PC-3 (cell line): Measurements from ENCODE around the gene C1QTNF12. TPM values are rescaled to one million over a fixed set of nuclear protein-coding genes. Genes with fewer than 3 reads are reported as not detected.

Experiments
- ATAC-seq: fragments of 200-7000 bp; cut with Tn5 transposase; 2 replicates; pipeline ENCODE4 v1.9.1; 2020; ENCODE audit warnings: mild to moderate bottlenecking, moderate library complexity
- BruUV-seq: library from RNA; stranded (reverse); fragments of 400-500 nt; replicated peaks from 2 replicates; lab custom pipeline; 2021; lab: Mats Ljungman, UMichigan
- CTCF ChIA-PET: fragments of 300-600 bp; sonication (Branson Sonifier 250); formaldehyde crosslinking; loops from one replicate; lab custom pipeline; 2022; ENCODE audit warnings: antibody characterized with exemption; lab: Charles Lee
- POLR2A ChIA-PET: fragments of 300-600 bp; sonication (Branson Sonifier 250); formaldehyde crosslinking; loops from one replicate; lab custom pipeline; 2022; ENCODE audit warnings: antibody characterized with exemption; ENCODE audit not compliant: unreplicated experiment; lab: Charles Lee
- DNase-seq: peaks from one replicate; pipeline ENCODE4 v3.0.0-alpha.2; 2015
- H2AFZ ChIP-seq: fragments of 300-600 bp; sonication (generic); 2 replicates; pipeline ENCODE4 v1.6.0; 2016; ENCODE audit warnings: antibody characterized with exemption, low read length
- H3F3A ChIP-seq: fragments of 300-600 bp; sonication (generic); one replicate; pipeline ENCODE4 v1.6.0; 2017; ENCODE audit warnings: antibody characterized with exemption, low read length, control low read depth, mild to moderate bottlenecking; ENCODE audit not compliant: unreplicated experiment
- H3K27ac ChIP-seq: fragments of 300-600 bp; sonication (generic); 2 replicates; pipeline ENCODE4 v1.5.1; 2016; ENCODE audit warnings: mild to moderate bottlenecking, low read length
- H3K27me3 ChIP-seq: fragments of 300-600 bp; sonication (generic); 2 replicates; pipeline ENCODE4 v1.6.1; 2016; ENCODE audit warnings: low read length, mixed read lengths
- H3K36me3 ChIP-seq: fragments of 300-600 bp; sonication (generic); 2 replicates; pipeline ENCODE4 v1.6.1; 2016; ENCODE audit warnings: low read depth, mixed run types, low read length, mixed read lengths
- H3K4me1 ChIP-seq: fragments of 300-600 bp; sonication (generic); 2 replicates; pipeline ENCODE4 v1.5.1; 2016; ENCODE audit warnings: low read length; ENCODE audit not compliant: insufficient read depth
- H3K4me2 ChIP-seq: fragments of 300-600 bp; sonication (generic); 2 replicates; pipeline ENCODE4 v1.6.0; 2016; ENCODE audit warnings: low read length
- H3K4me3 ChIP-seq: fragments of 300-600 bp; sonication (generic); 2 replicates; pipeline ENCODE4 v1.5.1; 2016; ENCODE audit warnings: mild to moderate bottlenecking, low read length, mixed read lengths
- H3K79me2 ChIP-seq: fragments of 300-600 bp; sonication (generic); 2 replicates; pipeline ENCODE4 v1.6.1; 2017; ENCODE audit warnings: low read length, mixed read lengths
- H3K9ac ChIP-seq: fragments of 300-600 bp; sonication (generic); 2 replicates; pipeline ENCODE4 v1.6.0; 2016; ENCODE audit warnings: mild to moderate bottlenecking, low read length
- H3K9me2 ChIP-seq: fragments of 300-600 bp; sonication (generic); replicated peaks from 2 replicates; pipeline ENCODE4 v1.6.1; 2016; ENCODE audit warnings: mixed run types, low read length, mixed read lengths
- H3K9me3 ChIP-seq: fragments of 300-600 bp; sonication (generic); 2 replicates; pipeline ENCODE4 v1.6.1; 2016; ENCODE audit warnings: low read length, mixed read lengths
- H4K20me1 ChIP-seq: fragments of 300-600 bp; sonication (generic); 2 replicates; pipeline ENCODE4 v1.6.1; 2016; ENCODE audit warnings: low read length, mixed read lengths
- EZH2 ChIP-seq: fragments of 300-600 bp; sonication (generic); IDR thresholded peaks from one replicate; pipeline ENCODE4 v1.6.1; 2017; ENCODE audit warnings: antibody characterized with exemption, mild to moderate bottlenecking, low read length; ENCODE audit not compliant: unreplicated experiment
- EZH2phosphoT487 ChIP-seq: fragments of 300-600 bp; sonication (generic); IDR thresholded peaks from 2 replicates; pipeline ENCODE4 v1.6.1; 2018; ENCODE audit warnings: mild to moderate bottlenecking, antibody characterized with exemption, low read length, borderline replicate concordance
- intact Hi-C: fragments of 100-400 bp; cut with micrococcal nuclease; formaldehyde crosslinking; loops from 2 replicates; pipeline ENCODE4 v1.9.0; 2023
- total RNA-seq: library from RNA; depleted of rRNA; stranded (reverse); fragments of >200 nt; gene quantifications from 2 replicates; pipeline ENCODE4 v1.2.3, GENCODE V29; 2014
- TF ChIP-seq, protein P1 (sequence below): fragments of 300-600 bp; sonication (generic); conservative IDR thresholded peaks from 2 replicates; pipeline ENCODE4 v1.5.1; 2017; ENCODE audit warnings: antibody characterized with exemption, low read depth, mild to moderate bottlenecking, low read length

Gene C1QTNF12
- total RNA-seq, 1 experiment from 2014 or later: 3.9 TPM

DNA sequence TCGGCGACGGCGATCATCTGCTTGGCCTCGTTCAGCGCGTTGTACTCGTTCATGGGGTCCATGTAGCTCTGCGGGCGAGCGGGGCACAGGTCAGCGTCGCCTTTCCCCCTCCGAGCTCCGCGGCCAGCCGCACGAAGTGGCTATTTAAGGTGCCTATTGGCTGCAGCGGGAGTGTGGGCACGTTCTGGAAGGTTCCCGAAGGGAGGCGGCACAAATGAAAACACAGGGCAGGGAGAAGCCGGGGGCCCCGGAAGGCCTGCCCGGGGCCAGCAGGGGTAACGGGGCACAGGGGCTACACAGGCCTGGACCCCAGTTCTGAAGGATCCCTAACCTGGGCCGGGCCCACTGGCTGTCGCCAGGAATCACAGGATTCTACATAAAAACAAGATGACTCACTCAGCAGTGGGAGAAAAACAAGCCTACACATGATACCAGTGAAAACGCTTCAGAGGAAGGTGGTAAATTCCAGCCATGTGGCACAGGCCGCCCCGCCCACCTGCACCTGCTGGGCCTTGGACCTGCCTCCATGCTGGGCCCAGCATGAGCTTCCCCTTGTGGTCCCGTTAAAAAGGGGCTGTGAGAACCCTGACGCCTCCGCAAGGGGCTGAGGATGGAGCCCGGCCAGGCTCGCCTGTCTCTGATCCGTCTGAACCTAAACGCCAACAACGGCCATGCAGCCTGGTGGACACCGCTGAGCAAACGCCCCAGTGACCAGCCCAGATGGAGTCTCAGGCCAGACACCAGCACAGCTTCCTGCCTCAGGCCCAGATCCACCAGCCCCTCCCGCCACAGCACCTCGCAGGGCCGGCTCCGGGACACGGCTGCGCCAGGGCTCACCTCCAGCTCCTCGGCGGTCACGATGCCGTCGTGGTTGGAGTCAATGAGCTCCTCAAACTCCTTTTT, 28.6 kb downstream of the C1QTNF12 start:
- intact Hi-C loops: no loop called here
- H3K27ac ChIP-seq: no peak overlapping the region
- ATAC-seq (peak; percentile 65), DNase-seq (peak; percentile 53)
- H3K27me3 ChIP-seq: no peaks in the 10 kb centered on the region
- H4K20me1 ChIP-seq: no peaks in the 10 kb centered on the region
- no TSS peak for BruUV-seq
- H3K79me2 ChIP-seq: no peaks in the 10 kb centered on the region
- H3F3A ChIP-seq: no peaks in the 10 kb centered on the region
- no peaks in the 10 kb centered on the region for H3K9me3 ChIP-seq
- H3K9ac ChIP-seq: no peak overlapping the region
- H3K9me2 ChIP-seq: no peaks in the 10 kb centered on the region
- H3K36me3 ChIP-seq: peaks cover 37% of the 10 kb centered on the region; the same call in 1 of the 2 replicates
- H3K4me2 ChIP-seq: no peak overlapping the region
- no peak overlapping the region for H2AFZ ChIP-seq
- CTCF ChIA-PET: interaction anchor here (0.5 kb wide), 1 partner anchor 74 kb away, joined by 3 read pairs; no protein-coding TSS in a partner anchor
- H3K4me3 ChIP-seq: no peak overlapping the region
- TF ChIP-seq EZH2phosphoT487 (no peak), EZH2 (no peak)
- TF ChIP-seq, protein P1, sequence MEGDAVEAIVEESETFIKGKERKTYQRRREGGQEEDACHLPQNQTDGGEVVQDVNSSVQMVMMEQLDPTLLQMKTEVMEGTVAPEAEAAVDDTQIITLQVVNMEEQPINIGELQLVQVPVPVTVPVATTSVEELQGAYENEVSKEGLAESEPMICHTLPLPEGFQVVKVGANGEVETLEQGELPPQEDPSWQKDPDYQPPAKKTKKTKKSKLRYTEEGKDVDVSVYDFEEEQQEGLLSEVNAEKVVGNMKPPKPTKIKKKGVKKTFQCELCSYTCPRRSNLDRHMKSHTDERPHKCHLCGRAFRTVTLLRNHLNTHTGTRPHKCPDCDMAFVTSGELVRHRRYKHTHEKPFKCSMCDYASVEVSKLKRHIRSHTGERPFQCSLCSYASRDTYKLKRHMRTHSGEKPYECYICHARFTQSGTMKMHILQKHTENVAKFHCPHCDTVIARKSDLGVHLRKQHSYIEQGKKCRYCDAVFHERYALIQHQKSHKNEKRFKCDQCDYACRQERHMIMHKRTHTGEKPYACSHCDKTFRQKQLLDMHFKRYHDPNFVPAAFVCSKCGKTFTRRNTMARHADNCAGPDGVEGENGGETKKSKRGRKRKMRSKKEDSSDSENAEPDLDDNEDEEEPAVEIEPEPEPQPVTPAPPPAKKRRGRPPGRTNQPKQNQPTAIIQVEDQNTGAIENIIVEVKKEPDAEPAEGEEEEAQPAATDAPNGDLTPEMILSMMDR: no peak
- no peaks in the 10 kb centered on the region for H3K4me1 ChIP-seq
- POLR2A ChIA-PET: interaction anchor here (0.6 kb wide), 2 partner anchors 114 to 161 kb away, joined by 4 to 7 read pairs; no protein-coding TSS in a partner anchor

- Histone ChIP-seq H3K79me2 (no peaks in the 10 kb centered on the region), H3K27me3 (no peaks in the 10 kb centered on the region), H3K36me3 (peaks cover 30% of the 10 kb centered on the region; the same call in 1 of the 2 replicates), H3K27ac (no peak overlapping the region), H3K9me3 (no peaks in the 10 kb centered on the region), H4K20me1 (no peaks in the 10 kb centered on the region), H3K4me2 (no peak overlapping the region), H3K9me2 (no peaks in the 10 kb centered on the region), H3K9ac (no peak overlapping the region), H2AFZ (no peak overlapping the region), H3K4me3 (no peak overlapping the region), H3F3A (no peaks in the 10 kb centered on the region), H3K4me1 (no peaks in the 10 kb centered on the region)
- TF ChIP-seq, protein P1: no peak
- TF ChIP-seq EZH2phosphoT487: no peak
- TF ChIP-seq EZH2: no peak
- ChIA-PET CTCF (interaction anchor here (0.5 kb wide), 1 partner anchor 75 kb away, joined by 3 read pairs; no protein-coding TSS in a partner anchor), POLR2A (no interaction called here)
- DNase-seq (no peak), ATAC-seq (no peak)
- no TSS peak for BruUV-seq
- intact Hi-C loops: no loop called here
These were observed 29.5 kb downstream of the C1QTNF12 start for GRCh38 chr1:1216770-1217620.
